ENCODE results near the gene CHML. TPM values are rescaled to one million over a fixed set of nuclear protein-coding genes. Genes with fewer than 3 reads are reported as not detected.

CHML gene
- polyA plus RNA-seq, 6 donors from 2014 or later = 6.5 to 17.3 (median 15.5) TPM

GRCh38 chr1:241640867-241641622, 876 bp upstream of the CHML start:
- Mint-ChIP-seq H3K9me3 (peaks cover 0 to 7% (median 5%) of the 10 kb centered on the region in 7 donors), H3K27ac (peak overlapping the region; percentile 35 to 97 (median 90)), H3K36me3 (no peaks in the 10 kb centered on the region), H3K27me3 (no peaks in the 10 kb centered on the region), H3K4me1 (peaks cover 23 to 43% (median 33%) of the 10 kb centered on the region in 3 donors), H3K4me3 (peak overlapping the region; percentile 78 to 98 (median 90))
- peak; percentile 49 for DNase-seq
- peak; percentile 10 to 18 for ATAC-seq (ENCODE audit: low read depth in 2 of 2)

- peak overlapping the region; percentile 41 to 97 (median 95) for H3K27ac Mint-ChIP-seq
- H3K27me3 Mint-ChIP-seq = no peaks in the 10 kb centered on the region
- H3K4me1 Mint-ChIP-seq = peaks cover 33 to 55% (median 42%) of the 10 kb centered on the region in 3 donors
- H3K36me3 Mint-ChIP-seq = peaks cover 9% of the 10 kb centered on the region in 2 donors
- no peak for DNase-seq
- peak; percentile 40 to 43 for ATAC-seq (ENCODE audit: low read depth in 2 of 2)
- peak overlapping the region; percentile 78 to 98 (median 96) for H3K4me3 Mint-ChIP-seq
- peaks cover 0 to 7% (median 6%) of the 10 kb centered on the region in 7 donors for H3K9me3 Mint-ChIP-seq
Observed at GRCh38 chr1:241639623-241640148, 483 bp downstream of the CHML start.

- H3K4me1 Mint-ChIP-seq = peaks cover 33 to 60% (median 42%) of the 10 kb centered on the region in 3 donors
- no peak for ATAC-seq (ENCODE audit: low read depth in 2 of 2)
- DNase-seq = peak; percentile 6
Observed at GRCh38 chr1:241638909-241639622, 1.1 kb downstream of the CHML start.

GRCh38 chr1:241638099-241638682, 2.0 kb downstream of the CHML start:
- Mint-ChIP-seq H3K36me3 (peaks cover 10 to 18% of the 10 kb centered on the region in 2 donors), H3K27me3 (no peaks in the 10 kb centered on the region), H3K27ac (peak overlapping the region in 5 of 6 donors; percentile 51 to 93 (median 87)), H3K4me3 (peak overlapping the region; percentile 78 to 98 (median 96)), H3K9me3 (peaks cover 0 to 7% (median 6%) of the 10 kb centered on the region in 7 donors), H3K4me1 (peaks cover 33 to 62% (median 42%) of the 10 kb centered on the region in 3 donors)
- no peak for DNase-seq
- no peak for ATAC-seq (ENCODE audit: low read depth in 2 of 2)

More at GRCh38 chr1:241638909-241639622, 1.1 kb downstream of the CHML start:
- Mint-ChIP-seq H3K9me3 (peaks cover 0 to 7% (median 6%) of the 10 kb centered on the region in 7 donors), H3K27ac (peak overlapping the region; percentile 41 to 97 (median 95)), H3K4me3 (peak overlapping the region; percentile 78 to 98 (median 96)), H3K27me3 (no peaks in the 10 kb centered on the region), H3K36me3 (peaks cover 10 to 15% of the 10 kb centered on the region in 2 donors)

GRCh38 chr1:241637604-241638003, 2.6 kb downstream of the CHML start:
- ATAC-seq (ENCODE audit: low read depth in 2 of 2) (no peak), DNase-seq (no peak)
- Mint-ChIP-seq H3K9me3 (peaks cover 0 to 7% (median 4%) of the 10 kb centered on the region in 7 donors), H3K27ac (peak overlapping the region in 5 of 6 donors; percentile 51 to 93 (median 87)), H3K27me3 (no peaks in the 10 kb centered on the region), H3K36me3 (peaks cover 10 to 18% of the 10 kb centered on the region in 2 donors), H3K4me1 (peaks cover 33 to 62% (median 42%) of the 10 kb centered on the region in 3 donors), H3K4me3 (peak overlapping the region; percentile 78 to 98 (median 96))

- H3K4me1 Mint-ChIP-seq = peaks cover 36 to 63% (median 47%) of the 10 kb centered on the region in 3 donors
- peaks cover 13 to 22% of the 10 kb centered on the region in 2 donors for H3K36me3 Mint-ChIP-seq
- DNase-seq (no peak), ATAC-seq (ENCODE audit: low read depth in 2 of 2) (no peak)
- no peaks in the 10 kb centered on the region for H3K27me3 Mint-ChIP-seq
- peak overlapping the region; percentile 78 to 98 (median 96) for H3K4me3 Mint-ChIP-seq
- peak overlapping the region; percentile 21 to 91 (median 63) for H3K27ac Mint-ChIP-seq
- H3K9me3 Mint-ChIP-seq = peaks cover 0 to 3% (median 0%) of the 10 kb centered on the region in 7 donors
Observed at GRCh38 chr1:241637046-241637590, 3.1 kb downstream of the CHML start.

- H3K27me3 Mint-ChIP-seq = no peaks in the 10 kb centered on the region
- H3K4me1 Mint-ChIP-seq = peaks cover 39 to 66% (median 53%) of the 10 kb centered on the region in 3 donors
- peak overlapping the region; percentile 38 to 98 (median 87) for H3K4me3 Mint-ChIP-seq
- peaks cover 0 to 3% (median 0%) of the 10 kb centered on the region in 7 donors for H3K9me3 Mint-ChIP-seq
- peaks cover 18 to 29% of the 10 kb centered on the region in 2 donors for H3K36me3 Mint-ChIP-seq
- ATAC-seq (ENCODE audit: low read depth in 2 of 2) = no peak
- DNase-seq = no peak
- H3K27ac Mint-ChIP-seq = peak overlapping the region in 5 of 6 donors; percentile 27 to 87 (median 59)
Observed at GRCh38 chr1:241636291-241636690, 3.9 kb downstream of the CHML start.

- DNase-seq = peak; percentile 44
- H3K9me3 Mint-ChIP-seq = peaks cover 0 to 3% (median 0%) of the 10 kb centered on the region in 7 donors
- H3K27ac Mint-ChIP-seq = peak overlapping the region; percentile 49 to 87 (median 76)
- peak overlapping the region; percentile 17 to 98 (median 82) for H3K4me3 Mint-ChIP-seq
- no peak for ATAC-seq (ENCODE audit: low read depth in 2 of 2)
- peaks cover 18 to 29% of the 10 kb centered on the region in 2 donors for H3K36me3 Mint-ChIP-seq
- H3K4me1 Mint-ChIP-seq = peaks cover 38 to 60% (median 50%) of the 10 kb centered on the region in 3 donors
- no peaks in the 10 kb centered on the region for H3K27me3 Mint-ChIP-seq
Observed at GRCh38 chr1:241635556-241636152, 4.5 kb downstream of the CHML start.

GRCh38 chr1:241632987-241633386, 7.2 kb downstream of the CHML start:
- no peak for DNase-seq
- Mint-ChIP-seq H3K4me3 (no peak overlapping the region), H3K9me3 (peaks cover 0 to 3% (median 0%) of the 10 kb centered on the region in 7 donors), H3K27ac (no peak overlapping the region), H3K4me1 (peaks cover 41 to 64% (median 53%) of the 10 kb centered on the region in 3 donors), H3K27me3 (no peaks in the 10 kb centered on the region), H3K36me3 (peaks cover 18 to 29% of the 10 kb centered on the region in 2 donors)
- no peak for ATAC-seq (ENCODE audit: low read depth in 2 of 2)

- DNase-seq (no peak), ATAC-seq (ENCODE audit: low read depth in 2 of 2) (no peak)
- Mint-ChIP-seq H3K9me3 (peaks cover 0 to 3% (median 0%) of the 10 kb centered on the region in 7 donors), H3K27ac (peak overlapping the region in 5 of 6 donors; percentile 49 to 71 (median 63)), H3K4me3 (peak overlapping the region in 2 of 8 donors; percentile 2 to 23), H3K4me1 (peaks cover 31 to 59% (median 42%) of the 10 kb centered on the region in 3 donors), H3K27me3 (no peaks in the 10 kb centered on the region), H3K36me3 (peaks cover 18 to 29% of the 10 kb centered on the region in 2 donors)
Observed at GRCh38 chr1:241631674-241632073, 8.5 kb downstream of the CHML start.

GRCh38 chr1:241630899-241631298, 9.3 kb downstream of the CHML start:
- peaks cover 31 to 51% (median 42%) of the 10 kb centered on the region in 3 donors for H3K4me1 Mint-ChIP-seq
- H3K27ac Mint-ChIP-seq = peak overlapping the region in 1 of 6 donors; percentile 47

GRCh38 chr1:241630476-241630875, 9.7 kb downstream of the CHML start:
- peaks cover 0 to 3% (median 0%) of the 10 kb centered on the region in 7 donors for H3K9me3 Mint-ChIP-seq
- no peaks in the 10 kb centered on the region for H3K27me3 Mint-ChIP-seq
- H3K36me3 Mint-ChIP-seq = peaks cover 17 to 27% of the 10 kb centered on the region in 2 donors
- no peak overlapping the region for H3K4me3 Mint-ChIP-seq
- ATAC-seq (ENCODE audit: low read depth in 2 of 2) = no peak
- peaks cover 28 to 47% (median 40%) of the 10 kb centered on the region in 3 donors for H3K4me1 Mint-ChIP-seq
- H3K27ac Mint-ChIP-seq = peak overlapping the region in 2 of 6 donors; percentile 78 to 92
- DNase-seq = no peak

More at GRCh38 chr1:241630899-241631298, 9.3 kb downstream of the CHML start:
- no peak for DNase-seq
- ATAC-seq (ENCODE audit: low read depth in 2 of 2) = no peak
- H3K27me3 Mint-ChIP-seq = no peaks in the 10 kb centered on the region
- no peak overlapping the region for H3K4me3 Mint-ChIP-seq
- H3K36me3 Mint-ChIP-seq = peaks cover 18 to 29% of the 10 kb centered on the region in 2 donors
- H3K9me3 Mint-ChIP-seq = peaks cover 0 to 3% (median 0%) of the 10 kb centered on the region in 7 donors

All from naive B cell (primary cell).